Esophagus muscularis mucosa (tissue), 4 donors: ENCODE measurements around the gene ERCC3. TPM values are rescaled to one million over a fixed set of nuclear protein-coding genes. Genes with fewer than 3 reads are reported as not detected.

ENCODE experiments used
- DNase-seq: peaks from one replicate; pipeline ENCODE4 v3.0.0-alpha.2; 2017; ENCODE audit errors: extremely low spot score
- H3K27ac ChIP-seq, 4 donors: fragments of 200-600 bp; sonication (generic); replicated peaks in 1 of 4; 1 replicate in 3 of 4; 2 replicates in 1 of 4; pipeline ENCODE4 v1.5.1; 2016 to 2019; ENCODE audit warnings: mild to moderate bottlenecking in 1 of 4
- H3K27me3 ChIP-seq, 4 donors: fragments of 200-600 bp; sonication (generic); one replicate each; pipeline versions ENCODE4 v1.5.1 to v1.6.0; 2016 to 2019
- H3K36me3 ChIP-seq, 4 donors: fragments of 200-600 bp; sonication (generic); one replicate each; pipeline ENCODE4 v1.5.1; 2016 to 2019
- H3K4me1 ChIP-seq, 4 donors: fragments of 200-600 bp; sonication (generic); one replicate each; pipeline ENCODE4 v1.5.1; 2016 to 2019
- H3K4me3 ChIP-seq, 4 donors: fragments of 200-600 bp; sonication (generic); 1 replicate in 2 of 4; 2 replicates in 2 of 4; pipeline ENCODE4 v1.5.1; 2016 to 2019; ENCODE audit warnings: mild to moderate bottlenecking in 4 of 4, moderate library complexity in 1 of 4
- H3K9me3 ChIP-seq, 4 donors: fragments of 200-600 bp; sonication (generic); 1 replicate in 3 of 4; 2 replicates in 1 of 4; pipeline ENCODE4 v1.5.1; 2016 to 2019
- EP300 ChIP-seq: sonication (generic); formaldehyde crosslinking; IDR thresholded peaks from one replicate; pipeline ENCODE4 v1.6.1; 2017; ENCODE audit warnings: antibody characterized with exemption
- POLR2A ChIP-seq: fragments of 450-650 bp; IDR thresholded peaks from one replicate; pipeline ENCODE4 v1.6.1; 2017; ENCODE audit warnings: antibody characterized with exemption, moderate library complexity, mild to moderate bottlenecking, low read depth
- POLR2AphosphoS5 ChIP-seq, 2 donors: sonication (generic); formaldehyde crosslinking; IDR thresholded peaks; one replicate each; pipeline ENCODE4 v1.6.1; 2017; ENCODE audit warnings: antibody characterized with exemption in 2 of 2
- whole genome bisulfite sequencing: methylation state at CpG from one replicate; pipeline ENCODE4 v1.1.5; 2018; 5-methylcytosine and 5-hydroxymethylcytosine counted together
- intact Hi-C: fragments of 100-400 bp; cut with DNase I; formaldehyde crosslinking; loops from one replicate; pipeline ENCODE4 v1.15.1; 2023
- total RNA-seq, 4 donors: library from RNA; depleted of rRNA; stranded (reverse); fragments of >200 nt; gene quantifications; one replicate each; pipeline versions ENCODE4 v1.1.0 to v1.2.1, GENCODE V29; 2016
- TF ChIP-seq, protein P1 (sequence below), 3 experiments: fragments of 200-600 bp in 2 of 3; fragments of 450-650 bp in 1 of 3; sonication (generic) in 2 of 3; IDR thresholded peaks; one replicate each; pipeline ENCODE4 v1.5.1; 2017 to 2019; ENCODE audit warnings: antibody characterized with exemption in 3 of 3, mild to moderate bottlenecking in 2 of 3, moderate library complexity in 1 of 3

The ERCC3 gene
- total RNA-seq, 4 donors from 2014 or later, result 24.4 to 37.1 (median 35.3) TPM

DNA sequence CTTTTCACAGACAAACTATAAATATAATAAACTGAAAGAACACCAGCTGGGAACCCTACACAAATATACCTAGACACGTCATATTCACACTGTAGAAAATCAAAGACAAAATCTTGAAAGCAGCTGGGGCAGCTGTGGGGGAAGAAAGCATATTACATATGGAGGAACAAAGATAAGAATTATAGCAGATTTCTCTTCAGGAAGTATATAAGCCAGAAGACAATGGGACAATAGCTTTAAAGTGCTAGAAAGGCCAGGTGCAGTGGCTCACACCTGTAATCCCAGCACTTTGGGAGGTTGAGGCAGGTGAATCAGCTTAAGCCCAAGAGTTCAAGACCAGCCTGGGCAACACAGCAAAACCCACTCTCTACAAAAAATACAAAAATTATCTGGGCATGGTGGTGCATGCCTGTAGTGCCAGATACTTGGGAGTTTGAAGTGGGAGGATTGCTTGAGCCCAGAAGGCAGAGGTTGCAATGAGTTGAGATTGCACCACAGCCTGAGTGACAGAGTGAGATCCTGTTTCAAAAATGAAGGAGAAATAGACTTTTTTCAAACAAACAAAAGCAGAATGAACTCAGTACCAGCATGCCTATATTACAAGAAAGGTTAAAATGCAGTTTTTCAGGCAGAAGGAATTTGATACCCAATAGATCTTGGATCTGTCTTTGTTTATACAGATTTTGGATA lies 26.8 kb upstream of the ERCC3 start:
- Histone ChIP-seq H3K27me3 (no peaks in the 10 kb centered on the region), H3K4me3 (no peak overlapping the region), H3K9me3 (peaks cover 0 to 5% (median 0%) of the 10 kb centered on the region in 4 donors), H3K4me1 (peaks cover 0 to 10% (median 8%) of the 10 kb centered on the region in 4 donors), H3K27ac (no peak overlapping the region), H3K36me3 (peaks cover 42 to 91% (median 78%) of the 10 kb centered on the region in 4 donors)
- intact Hi-C loops, result no loop called here
- 100% methylated on average over 1 of the region's 1 CpG for whole genome bisulfite sequencing
- no peak for DNase-seq
- no peak for TF ChIP-seq EP300
- no peak for TF ChIP-seq POLR2A
- TF ChIP-seq, protein P1, sequence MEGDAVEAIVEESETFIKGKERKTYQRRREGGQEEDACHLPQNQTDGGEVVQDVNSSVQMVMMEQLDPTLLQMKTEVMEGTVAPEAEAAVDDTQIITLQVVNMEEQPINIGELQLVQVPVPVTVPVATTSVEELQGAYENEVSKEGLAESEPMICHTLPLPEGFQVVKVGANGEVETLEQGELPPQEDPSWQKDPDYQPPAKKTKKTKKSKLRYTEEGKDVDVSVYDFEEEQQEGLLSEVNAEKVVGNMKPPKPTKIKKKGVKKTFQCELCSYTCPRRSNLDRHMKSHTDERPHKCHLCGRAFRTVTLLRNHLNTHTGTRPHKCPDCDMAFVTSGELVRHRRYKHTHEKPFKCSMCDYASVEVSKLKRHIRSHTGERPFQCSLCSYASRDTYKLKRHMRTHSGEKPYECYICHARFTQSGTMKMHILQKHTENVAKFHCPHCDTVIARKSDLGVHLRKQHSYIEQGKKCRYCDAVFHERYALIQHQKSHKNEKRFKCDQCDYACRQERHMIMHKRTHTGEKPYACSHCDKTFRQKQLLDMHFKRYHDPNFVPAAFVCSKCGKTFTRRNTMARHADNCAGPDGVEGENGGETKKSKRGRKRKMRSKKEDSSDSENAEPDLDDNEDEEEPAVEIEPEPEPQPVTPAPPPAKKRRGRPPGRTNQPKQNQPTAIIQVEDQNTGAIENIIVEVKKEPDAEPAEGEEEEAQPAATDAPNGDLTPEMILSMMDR (IDR thresholded peaks at IDR 0.05), result no peak
- no peak for TF ChIP-seq POLR2AphosphoS5 (IDR thresholded peaks at IDR 0.05)

GRCh38 chr2:127320067-127320466 lies 26.1 kb upstream of the ERCC3 start:
- Histone ChIP-seq H3K4me3 (no peak overlapping the region), H3K27ac (no peak overlapping the region), H3K27me3 (no peaks in the 10 kb centered on the region), H3K9me3 (peaks cover 0 to 5% (median 0%) of the 10 kb centered on the region in 4 donors), H3K4me1 (peaks cover 0 to 10% (median 8%) of the 10 kb centered on the region in 4 donors), H3K36me3 (peaks cover 44 to 91% (median 78%) of the 10 kb centered on the region in 4 donors)
- 100% methylated on average over 1 of the region's 1 CpG for WGBS
- intact Hi-C loops, result no loop called here
- no peak for TF ChIP-seq POLR2A
- no peak for TF ChIP-seq POLR2AphosphoS5 (IDR thresholded peaks at IDR 0.05)
- TF ChIP-seq, protein P1 (IDR thresholded peaks at IDR 0.05), result no peak
- no peak for TF ChIP-seq EP300
- no peak for DNase-seq

DNA sequence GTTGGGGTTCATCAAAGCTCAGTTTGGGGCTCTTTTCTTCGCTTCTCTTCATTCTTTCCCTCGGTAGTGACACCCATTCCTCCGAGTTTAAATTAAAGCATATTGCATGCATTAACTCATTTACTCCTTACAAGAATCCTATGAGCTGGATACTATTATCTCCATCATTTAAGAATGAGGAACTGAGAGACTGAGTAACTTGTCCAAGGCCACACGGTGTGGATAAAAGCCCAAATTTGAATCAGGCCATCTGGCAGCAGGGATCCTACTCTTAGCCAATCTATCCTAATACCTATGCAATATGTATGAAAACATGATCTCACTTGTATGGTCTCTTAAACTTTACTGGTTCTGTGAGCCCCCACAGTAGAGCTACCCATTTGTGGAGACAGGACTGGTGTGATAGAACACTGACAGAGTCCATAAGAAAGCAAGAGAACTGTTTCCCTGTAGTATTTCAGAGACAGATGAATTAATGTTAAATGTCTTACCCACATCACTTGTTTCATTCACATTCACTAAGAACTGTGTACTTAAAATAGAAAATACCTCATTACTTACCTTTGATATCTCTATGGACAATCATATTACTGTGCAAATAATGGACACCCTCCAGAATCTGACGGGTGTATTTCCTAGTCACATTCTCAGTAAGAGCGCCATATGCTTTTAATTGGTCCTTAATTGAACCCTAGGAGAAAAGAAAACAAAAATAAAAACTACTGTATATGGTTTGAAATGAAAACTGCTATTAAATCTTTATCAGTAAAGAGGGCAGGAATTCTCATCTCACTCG lies 20.4 kb upstream of the ERCC3 start:
- Histone ChIP-seq H3K4me3 (no peak overlapping the region), H3K36me3 (peaks cover 39 to 95% (median 86%) of the 10 kb centered on the region in 4 donors), H3K9me3 (no peaks in the 10 kb centered on the region), H3K4me1 (no peaks in the 10 kb centered on the region), H3K27ac (no peak overlapping the region), H3K27me3 (no peaks in the 10 kb centered on the region)
- WGBS, result 93% methylated on average over 7 of the region's 7 CpGs
- TF ChIP-seq POLR2AphosphoS5 (IDR thresholded peaks at IDR 0.05) (no peak), EP300 (no peak), POLR2A (no peak)
- TF ChIP-seq, protein P1 (IDR thresholded peaks at IDR 0.05), result no peak
- intact Hi-C loops, result no loop called here
- DNase-seq, result no peak

DNA sequence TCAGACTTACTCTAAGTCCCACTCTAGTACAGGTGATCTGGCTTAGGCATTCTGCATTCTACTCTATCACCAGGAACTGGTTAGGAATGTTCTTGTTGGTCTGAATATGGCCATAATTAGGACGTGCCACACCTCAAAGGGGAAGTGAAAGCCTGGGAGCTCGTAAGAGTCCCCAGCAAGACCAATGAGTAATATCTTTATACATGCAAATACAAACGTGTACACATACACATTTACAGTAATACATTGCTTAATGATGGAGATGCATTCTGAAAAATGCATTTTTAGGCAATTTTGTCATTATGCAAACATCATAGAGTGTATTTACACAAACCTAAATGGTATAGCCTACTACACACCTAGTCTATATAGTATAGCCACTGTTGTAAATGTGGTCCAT lies 19.5 kb upstream of the ERCC3 start:
- TF ChIP-seq POLR2A (no peak), POLR2AphosphoS5 (IDR thresholded peaks at IDR 0.05) (no peak), EP300 (no peak)
- intact Hi-C loops, result no loop called here
- H3K9me3 ChIP-seq, result no peaks in the 10 kb centered on the region
- WGBS, result 77% methylated on average over 3 of the region's 3 CpGs
- no peak overlapping the region for H3K27ac ChIP-seq
- H3K4me3 ChIP-seq, result no peak overlapping the region
- H3K4me1 ChIP-seq, result no peaks in the 10 kb centered on the region
- no peaks in the 10 kb centered on the region for H3K27me3 ChIP-seq
- no peak for DNase-seq
- peaks cover 39 to 92% (median 86%) of the 10 kb centered on the region in 4 donors for H3K36me3 ChIP-seq

DNA sequence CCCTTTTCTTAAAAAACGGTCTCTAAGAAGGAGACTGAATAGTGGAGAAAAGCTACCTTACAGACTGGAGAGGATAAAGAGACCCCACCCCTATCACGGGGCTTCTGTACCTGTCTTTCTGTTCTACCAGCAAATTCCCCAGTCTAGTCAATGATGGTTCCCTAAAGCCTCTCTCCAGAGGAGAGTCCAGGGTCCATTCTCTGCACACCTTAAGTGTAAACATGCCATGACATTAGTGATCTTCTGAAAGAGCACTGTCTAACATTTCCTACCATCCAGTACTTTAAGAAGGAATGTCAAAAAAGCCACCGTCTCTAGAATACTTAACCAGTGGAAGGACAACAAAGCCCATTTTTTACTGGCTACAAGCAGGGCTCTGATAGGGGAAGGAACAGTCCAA lies 17.0 kb upstream of the ERCC3 start:
- H3K27ac ChIP-seq, result no peak overlapping the region
- H3K4me3 ChIP-seq, result no peak overlapping the region
- H3K4me1 ChIP-seq, result no peaks in the 10 kb centered on the region
- WGBS, result 96% methylated on average over 3 of the region's 3 CpGs
- no peaks in the 10 kb centered on the region for H3K27me3 ChIP-seq
- intact Hi-C loops, result no loop called here
- H3K36me3 ChIP-seq, result peaks cover 36 to 94% (median 83%) of the 10 kb centered on the region in 4 donors
- no peak for DNase-seq
- H3K9me3 ChIP-seq, result no peaks in the 10 kb centered on the region
- no peak for TF ChIP-seq POLR2A
- TF ChIP-seq EP300, result no peak
- TF ChIP-seq, protein P1 (IDR thresholded peaks at IDR 0.05), result no peak
- TF ChIP-seq POLR2AphosphoS5 (IDR thresholded peaks at IDR 0.05), result no peak
